Vagina (tissue), 2 donors: ENCODE measurements around the gene CELF5. TPM values are rescaled to one million over a fixed set of nuclear protein-coding genes. Genes with fewer than 3 reads are reported as not detected.
"Not testable (repeated sequence)": the region's sequence is repeated elsewhere in the genome, so short reads cannot be mapped to it uniquely, and the experiment has no call there.

Source experiments
- DNase-seq, 2 donors: peaks; one replicate each; pipeline ENCODE4 v3.0.0-alpha.2; 2017; ENCODE audit errors: extremely low spot score in 2 of 2
- H3K27ac ChIP-seq: fragments of 200-600 bp; sonication (generic); one replicate; pipeline ENCODE4 v1.5.1; 2019
- H3K27me3 ChIP-seq: fragments of 200-600 bp; sonication (generic); one replicate; pipeline ENCODE4 v1.5.1; 2019
- H3K36me3 ChIP-seq, 2 donors: fragments of 200-600 bp; sonication (generic); one replicate each; pipeline ENCODE4 v1.5.1; 2017 to 2019
- H3K4me1 ChIP-seq: fragments of 200-600 bp; sonication (generic); one replicate; pipeline ENCODE4 v1.5.1; 2019
- H3K4me3 ChIP-seq, 2 donors: fragments of 200-600 bp; sonication (generic); 1 replicate in 1 of 2; 2 replicates in 1 of 2; pipeline ENCODE4 v1.5.1; 2016 to 2019
- H3K9me3 ChIP-seq: fragments of 200-600 bp; sonication (generic); one replicate; pipeline ENCODE4 v1.5.1; 2019
- POLR2A ChIP-seq, 2 donors: fragments of 450-650 bp; IDR thresholded peaks; one replicate each; pipeline ENCODE4 v1.6.1; 2017; ENCODE audit warnings: antibody characterized with exemption in 2 of 2, mild to moderate bottlenecking in 2 of 2, moderate library complexity in 2 of 2
- POLR2AphosphoS5 ChIP-seq, 2 donors: sonication (generic); formaldehyde crosslinking; IDR thresholded peaks; one replicate each; pipeline ENCODE4 v1.9.0; 2017; ENCODE audit warnings: antibody characterized with exemption in 2 of 2, mild to moderate bottlenecking in 2 of 2, low read depth in 1 of 2; ENCODE audit not compliant: insufficient read depth in 1 of 2
- intact Hi-C: fragments of 100-400 bp; cut with DNase I; formaldehyde crosslinking; loops from one replicate; pipeline ENCODE4 v1.15.1; 2023
- total RNA-seq: library from RNA; depleted of rRNA; stranded (reverse); fragments of >200 nt; gene quantifications from one replicate; pipeline ENCODE4 v1.2.3, GENCODE V29; 2016
- TF ChIP-seq, protein P1 (sequence below), 3 experiments: fragments of 450-650 bp in 2 of 3; fragments of 200-600 bp in 1 of 3; sonication (generic) in 1 of 3; IDR thresholded peaks; one replicate each; pipeline ENCODE4 v1.5.1; 2017 to 2019; ENCODE audit warnings: antibody characterized with exemption in 3 of 3, mild to moderate bottlenecking in 2 of 3, moderate library complexity in 2 of 3

CELF5 gene
- total RNA-seq, 1 donor from 2014 or later = not detected

DNA sequence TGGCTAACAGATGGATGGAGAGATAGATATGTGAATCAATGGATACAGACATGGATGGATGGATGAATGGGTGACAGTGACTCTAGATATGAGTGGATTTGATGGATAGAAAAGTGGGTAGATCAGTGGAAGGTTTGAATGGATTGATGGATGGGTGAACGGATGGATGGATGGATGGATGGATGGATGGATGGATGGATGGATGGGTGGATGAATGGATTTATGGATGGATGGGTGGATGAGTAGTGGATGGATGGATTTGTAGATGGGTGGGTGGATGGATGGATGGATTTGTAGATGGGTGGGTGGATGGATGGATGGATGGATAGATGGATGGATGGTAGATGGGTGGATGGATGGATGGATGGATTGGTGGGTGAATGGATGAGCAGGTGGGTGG, 6.8 kb downstream of the CELF5 start:
- intact Hi-C loops = no loop called here
- no peaks in the 10 kb centered on the region for H3K27me3 ChIP-seq
- H3K9me3 ChIP-seq = no peaks in the 10 kb centered on the region
- TF ChIP-seq, protein P1, sequence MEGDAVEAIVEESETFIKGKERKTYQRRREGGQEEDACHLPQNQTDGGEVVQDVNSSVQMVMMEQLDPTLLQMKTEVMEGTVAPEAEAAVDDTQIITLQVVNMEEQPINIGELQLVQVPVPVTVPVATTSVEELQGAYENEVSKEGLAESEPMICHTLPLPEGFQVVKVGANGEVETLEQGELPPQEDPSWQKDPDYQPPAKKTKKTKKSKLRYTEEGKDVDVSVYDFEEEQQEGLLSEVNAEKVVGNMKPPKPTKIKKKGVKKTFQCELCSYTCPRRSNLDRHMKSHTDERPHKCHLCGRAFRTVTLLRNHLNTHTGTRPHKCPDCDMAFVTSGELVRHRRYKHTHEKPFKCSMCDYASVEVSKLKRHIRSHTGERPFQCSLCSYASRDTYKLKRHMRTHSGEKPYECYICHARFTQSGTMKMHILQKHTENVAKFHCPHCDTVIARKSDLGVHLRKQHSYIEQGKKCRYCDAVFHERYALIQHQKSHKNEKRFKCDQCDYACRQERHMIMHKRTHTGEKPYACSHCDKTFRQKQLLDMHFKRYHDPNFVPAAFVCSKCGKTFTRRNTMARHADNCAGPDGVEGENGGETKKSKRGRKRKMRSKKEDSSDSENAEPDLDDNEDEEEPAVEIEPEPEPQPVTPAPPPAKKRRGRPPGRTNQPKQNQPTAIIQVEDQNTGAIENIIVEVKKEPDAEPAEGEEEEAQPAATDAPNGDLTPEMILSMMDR (IDR thresholded peaks at IDR 0.05) = no peak
- no peak for TF ChIP-seq POLR2AphosphoS5 (IDR thresholded peaks at IDR 0.05; ENCODE audit: insufficient read depth in 1 of 2, low read depth in 1 of 2)
- no peak for TF ChIP-seq POLR2A (IDR thresholded peaks at IDR 0.05)
- no peak overlapping the region for H3K4me3 ChIP-seq
- H3K36me3 ChIP-seq = no peaks in the 10 kb centered on the region
- no peak for DNase-seq
- no peaks in the 10 kb centered on the region for H3K4me1 ChIP-seq
- H3K27ac ChIP-seq = no peak overlapping the region

DNA sequence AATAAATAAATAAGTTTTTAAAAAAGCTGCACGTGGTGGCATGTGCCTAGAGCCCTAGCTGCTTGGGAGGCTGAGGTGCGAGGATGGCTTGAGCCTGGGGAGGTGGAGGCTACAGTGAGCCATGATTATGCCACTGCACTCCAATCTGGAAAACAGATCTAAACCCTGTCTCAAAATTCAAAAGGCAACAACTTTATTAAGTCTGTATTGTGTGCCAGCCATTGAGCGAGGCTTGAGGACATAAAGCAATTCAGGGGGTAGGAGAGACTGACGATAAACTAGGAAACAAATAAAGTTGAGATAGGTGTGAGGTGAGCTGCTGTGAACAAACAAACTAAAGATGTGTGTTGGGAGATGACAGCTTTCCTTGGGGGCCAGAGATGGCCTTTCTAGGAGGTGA, 8.7 kb downstream of the CELF5 start:
- Histone ChIP-seq H3K4me1 (no peaks in the 10 kb centered on the region), H3K27ac (no peak overlapping the region), H3K36me3 (no peaks in the 10 kb centered on the region), H3K27me3 (no peaks in the 10 kb centered on the region), H3K9me3 (no peaks in the 10 kb centered on the region), H3K4me3 (no peak overlapping the region)
- intact Hi-C loops = no loop called here
- TF ChIP-seq POLR2A (IDR thresholded peaks at IDR 0.05) (no peak), POLR2AphosphoS5 (IDR thresholded peaks at IDR 0.05; ENCODE audit: insufficient read depth in 1 of 2, low read depth in 1 of 2) (no peak)
- TF ChIP-seq, protein P1 (IDR thresholded peaks at IDR 0.05) = no peak
- DNase-seq = no peak

DNA sequence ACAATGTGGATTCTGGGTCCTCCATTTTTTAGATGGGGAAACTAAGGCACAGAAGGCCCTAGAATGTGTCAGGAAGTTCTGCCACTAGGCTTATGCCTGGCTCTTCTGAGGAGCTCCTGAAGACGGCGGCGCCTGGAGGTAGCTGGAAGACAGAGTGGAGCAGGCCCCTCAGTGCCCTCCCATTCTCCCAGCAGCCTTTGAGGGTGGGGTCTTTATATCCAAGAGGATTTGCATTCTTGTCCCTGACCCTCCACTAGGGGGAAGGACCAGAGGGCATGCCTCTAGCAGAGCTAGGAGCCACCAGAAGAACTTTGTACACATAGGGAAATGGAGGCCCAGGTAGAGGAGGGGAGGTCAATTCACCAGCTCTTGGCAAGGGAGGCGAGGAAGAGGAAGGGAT, 9.4 kb downstream of the CELF5 start:
- TF ChIP-seq, protein P1 (IDR thresholded peaks at IDR 0.05) = no peak
- TF ChIP-seq POLR2A (IDR thresholded peaks at IDR 0.05) (no peak), POLR2AphosphoS5 (IDR thresholded peaks at IDR 0.05; ENCODE audit: insufficient read depth in 1 of 2, low read depth in 1 of 2) (no peak)
- no peak for DNase-seq
- Histone ChIP-seq H3K27me3 (no peaks in the 10 kb centered on the region), H3K27ac (no peak overlapping the region), H3K4me1 (no peaks in the 10 kb centered on the region), H3K36me3 (no peaks in the 10 kb centered on the region), H3K9me3 (no peaks in the 10 kb centered on the region), H3K4me3 (no peak overlapping the region)
- intact Hi-C loops = no loop called here

DNA sequence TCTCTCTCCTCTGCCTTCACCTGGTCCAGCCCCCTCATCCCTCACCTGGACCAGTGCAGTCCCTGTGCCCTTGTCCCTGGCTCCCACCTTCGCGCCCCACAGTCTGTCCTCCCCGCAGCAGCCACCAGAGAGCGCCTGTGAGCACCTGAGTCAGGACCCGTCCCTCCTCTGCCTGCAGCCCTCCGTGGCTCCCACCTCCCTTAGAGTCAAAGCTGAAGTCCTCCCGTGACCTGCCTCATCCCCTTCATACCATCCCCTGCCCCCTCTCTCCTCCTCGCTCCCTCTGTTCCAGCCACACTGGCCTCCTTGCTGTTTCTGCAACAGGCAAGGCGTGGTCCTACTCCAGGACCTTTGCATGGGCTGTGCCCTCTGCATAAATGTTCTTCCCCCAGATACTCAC, 10.3 kb downstream of the CELF5 start:
- intact Hi-C loops = no loop called here
- TF ChIP-seq POLR2AphosphoS5 (IDR thresholded peaks at IDR 0.05; ENCODE audit: insufficient read depth in 1 of 2, low read depth in 1 of 2) = no peak
- no peak for TF ChIP-seq POLR2A (IDR thresholded peaks at IDR 0.05)
- TF ChIP-seq, protein P1 (IDR thresholded peaks at IDR 0.05) = no peak
- no peak overlapping the region for H3K4me3 ChIP-seq
- no peaks in the 10 kb centered on the region for H3K27me3 ChIP-seq
- H3K36me3 ChIP-seq = no peaks in the 10 kb centered on the region
- no peak for DNase-seq
- no peaks in the 10 kb centered on the region for H3K4me1 ChIP-seq
- no peaks in the 10 kb centered on the region for H3K9me3 ChIP-seq
- no peak overlapping the region for H3K27ac ChIP-seq

DNA sequence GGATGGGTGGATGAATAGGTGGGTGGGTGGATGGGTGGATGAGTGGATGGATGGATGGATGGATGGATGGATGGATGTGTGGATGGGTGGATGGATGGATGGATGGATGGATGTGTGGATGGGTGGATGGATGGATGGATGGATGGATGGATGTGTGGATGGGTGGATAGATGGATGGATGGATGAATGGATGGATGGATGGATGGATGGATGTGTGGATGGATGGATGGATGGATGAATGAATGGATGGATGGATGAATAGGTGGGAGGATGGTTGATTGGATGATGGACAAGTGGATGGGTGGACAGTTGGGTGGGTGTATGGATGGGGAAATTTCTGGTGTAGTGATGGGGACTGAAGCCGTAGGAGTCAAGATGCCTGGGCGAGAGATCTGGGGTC, 11.1 kb downstream of the CELF5 start:
- intact Hi-C loops, H3K27ac ChIP-seq, DNase-seq: not testable (repeated sequence)

DNA sequence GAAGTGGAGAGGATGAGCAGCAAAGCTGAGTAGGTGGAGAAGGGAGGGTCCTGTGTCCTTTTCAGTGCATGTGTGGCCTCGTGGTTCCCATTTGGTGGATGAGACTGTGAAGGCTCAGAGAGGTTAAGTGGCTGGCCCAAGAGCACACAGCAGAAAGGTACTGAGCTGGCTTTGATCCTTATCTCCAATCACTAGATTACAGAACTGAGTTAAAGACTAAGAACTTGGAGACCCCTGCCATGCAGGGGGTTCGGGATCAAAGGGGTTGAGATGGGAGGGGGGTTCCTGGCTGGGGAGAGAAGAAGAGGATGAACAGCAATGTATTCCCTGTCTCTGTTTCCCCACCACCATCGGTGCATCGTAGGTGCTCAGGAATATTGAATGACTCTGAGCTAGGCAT, 11.8 kb downstream of the CELF5 start:
- H3K4me1 ChIP-seq = no peaks in the 10 kb centered on the region
- H3K27me3 ChIP-seq = no peaks in the 10 kb centered on the region
- no peaks in the 10 kb centered on the region for H3K36me3 ChIP-seq
- intact Hi-C loops = no loop called here
- TF ChIP-seq POLR2AphosphoS5 (IDR thresholded peaks at IDR 0.05; ENCODE audit: insufficient read depth in 1 of 2, low read depth in 1 of 2) (no peak), POLR2A (IDR thresholded peaks at IDR 0.05) (no peak)
- TF ChIP-seq, protein P1 (IDR thresholded peaks at IDR 0.05) = no peak
- no peaks in the 10 kb centered on the region for H3K9me3 ChIP-seq
- H3K4me3 ChIP-seq = no peak overlapping the region
- no peak overlapping the region for H3K27ac ChIP-seq
- DNase-seq = no peak

More for the DNA sequence above, 11.1 kb downstream of the CELF5 start:
- H3K9me3 ChIP-seq, H3K4me1 ChIP-seq, H3K27me3 ChIP-seq, H3K36me3 ChIP-seq, H3K4me3 ChIP-seq: not testable (repeated sequence)
